ENCODE results near the gene RPS6KC1. TPM values are rescaled to one million over a fixed set of nuclear protein-coding genes. Genes with fewer than 3 reads are reported as not detected.
A peak's percentile ranks its signal among the peaks of the same experiment; 100 is the strongest.

Gene RPS6KC1
- total RNA-seq, 1 experiment from 2014 or later: 16.9 TPM

DNA sequence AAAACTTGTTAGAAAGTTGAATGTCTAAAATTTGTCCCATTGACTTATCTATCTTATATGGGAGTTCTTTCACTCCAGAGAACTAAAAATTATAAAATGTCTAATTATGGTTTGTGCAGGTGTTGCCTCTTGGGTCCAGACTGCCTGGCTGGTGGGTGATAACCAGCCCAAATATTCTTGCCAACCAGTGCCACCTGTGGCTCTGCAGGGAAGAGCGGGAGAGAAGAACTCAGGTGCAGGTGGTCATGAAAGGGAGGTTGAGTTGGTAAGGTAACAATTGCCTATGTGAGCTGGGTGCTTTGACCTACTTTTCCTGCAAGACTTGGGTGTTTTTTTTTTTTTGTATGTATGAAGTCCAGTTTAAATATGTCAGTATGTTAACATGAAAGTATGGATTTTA is 10.2 kb downstream of the RPS6KC1 start:
- Histone ChIP-seq H3K27me3 (ENCODE audit: insufficient read depth, low read length) (no peaks in the 10 kb centered on the region), H3K23me2 (ENCODE audit: insufficient read length, low read depth, low read length, poor library complexity, severe bottlenecking) (no peaks in the 10 kb centered on the region), H2BK20ac (ENCODE audit: low read depth, low read length, poor library complexity, severe bottlenecking) (no peak overlapping the region), H2AFZ (ENCODE audit: low read length) (no peak overlapping the region), H3K4me2 (ENCODE audit: insufficient read depth, insufficient read length, low read length) (no peak overlapping the region), H3K79me2 (ENCODE audit: insufficient read depth, low read length) (no peaks in the 10 kb centered on the region; the same call in 1 of the 2 replicates), H3K56ac (ENCODE audit: insufficient read length, low read depth, low read length) (no peak overlapping the region), H3K4ac (ENCODE audit: low read depth, low read length) (no peak overlapping the region), H4K8ac (replicated peaks; ENCODE audit: insufficient read length, low read depth, low read length) (no peak overlapping the region), H2BK15ac (ENCODE audit: low read depth, low read length) (no peak overlapping the region), H2BK120ac (ENCODE audit: low read depth, low read length, poor library complexity, severe bottlenecking) (no peak overlapping the region), H4K20me1 (ENCODE audit: control insufficient read depth, insufficient read depth, insufficient read length) (no peaks in the 10 kb centered on the region), H3K27ac (ENCODE audit: insufficient read length, low read depth, low read length) (no peak overlapping the region), H2BK12ac (ENCODE audit: insufficient read length, low read depth, low read length) (no peak overlapping the region), H3K23ac (ENCODE audit: insufficient read length, low read depth, low read length) (no peak overlapping the region), H2AK5ac (ENCODE audit: insufficient read length, low read length) (no peak overlapping the region), H3K14ac (ENCODE audit: insufficient read depth, low read length) (no peak overlapping the region), H3K4me1 (ENCODE audit: insufficient read depth, low read length) (no peaks in the 10 kb centered on the region; the same call in 1 of the 2 replicates), H3T11ph (ENCODE audit: low read length) (no peak overlapping the region), H3K18ac (ENCODE audit: insufficient read length, low read depth, low read length) (no peak overlapping the region), H4K5ac (ENCODE audit: insufficient read length, low read depth, low read length) (no peak overlapping the region), H3K9me3 (ENCODE audit: control insufficient read depth, low read depth, low read length) (no peaks in the 10 kb centered on the region), H3K79me1 (ENCODE audit: insufficient read depth, low read depth, low read length, poor library complexity, severe bottlenecking) (peaks cover 5% of the 10 kb centered on the region), H4K91ac (ENCODE audit: insufficient read length, low read depth, low read length) (no peak overlapping the region), H2BK5ac (ENCODE audit: insufficient read length, low read length) (no peak overlapping the region), H3K9ac (ENCODE audit: extremely low read depth, insufficient read length, low read length) (no peak overlapping the region)
- Mint-ChIP-seq H3K27ac (no peak overlapping the region), H3K9me3 (peaks cover 2 to 3% of the 10 kb centered on the region in 2 experiments; a peak in 1 of 5 replicates), H3K4me1 (peaks cover 18 to 22% of the 10 kb centered on the region in 2 experiments), H3K27me3 (ENCODE audit: low read depth) (no peaks in the 10 kb centered on the region), H3K36me3 (ENCODE audit: insufficient read depth in 1 of 3, low read depth in 3 of 3) (peaks cover 0 to 10% (median 5%) of the 10 kb centered on the region in 3 experiments; a peak in 5 of 7 replicates), H3K4me3 (no peak overlapping the region)
- no CpG with 5 or more reads among the region's 1 CpG for WGBS (ENCODE audit: extremely low coverage, insufficient read length, low lambda C conversion rate)
- no peak for DNase-seq
- TF ChIP-seq, protein P1, sequence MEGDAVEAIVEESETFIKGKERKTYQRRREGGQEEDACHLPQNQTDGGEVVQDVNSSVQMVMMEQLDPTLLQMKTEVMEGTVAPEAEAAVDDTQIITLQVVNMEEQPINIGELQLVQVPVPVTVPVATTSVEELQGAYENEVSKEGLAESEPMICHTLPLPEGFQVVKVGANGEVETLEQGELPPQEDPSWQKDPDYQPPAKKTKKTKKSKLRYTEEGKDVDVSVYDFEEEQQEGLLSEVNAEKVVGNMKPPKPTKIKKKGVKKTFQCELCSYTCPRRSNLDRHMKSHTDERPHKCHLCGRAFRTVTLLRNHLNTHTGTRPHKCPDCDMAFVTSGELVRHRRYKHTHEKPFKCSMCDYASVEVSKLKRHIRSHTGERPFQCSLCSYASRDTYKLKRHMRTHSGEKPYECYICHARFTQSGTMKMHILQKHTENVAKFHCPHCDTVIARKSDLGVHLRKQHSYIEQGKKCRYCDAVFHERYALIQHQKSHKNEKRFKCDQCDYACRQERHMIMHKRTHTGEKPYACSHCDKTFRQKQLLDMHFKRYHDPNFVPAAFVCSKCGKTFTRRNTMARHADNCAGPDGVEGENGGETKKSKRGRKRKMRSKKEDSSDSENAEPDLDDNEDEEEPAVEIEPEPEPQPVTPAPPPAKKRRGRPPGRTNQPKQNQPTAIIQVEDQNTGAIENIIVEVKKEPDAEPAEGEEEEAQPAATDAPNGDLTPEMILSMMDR (conservative IDR thresholded peaks at IDR 0.05): peak; percentile 42; the same call in 2 of the 3 replicates

Data from H9 (cell line).